Upper lobe of left lung (tissue), 6 donors: ENCODE data around the gene ISL2. TPM values are rescaled to one million over a fixed set of nuclear protein-coding genes. Genes with fewer than 3 reads are reported as not detected.

Experiments
- ATAC-seq, 2 donors: fragments of 200-7000 bp; cut with Tn5 transposase; one replicate each; pipeline ENCODE4 v1.9.1; 2022; ENCODE audit warnings: mild to moderate bottlenecking in 2 of 2, moderate library complexity in 2 of 2; ENCODE audit not compliant: low FRiP score in 2 of 2
- DNase-seq, 2 donors: peaks; one replicate each; pipeline ENCODE4 v3.0.0-alpha.2; 2019 to 2020
- H3K27ac ChIP-seq, 4 donors: fragments of 200-600 bp; sonication (generic); one replicate each; pipeline ENCODE4 v1.5.1; 2016 to 2019
- H3K27me3 ChIP-seq, 4 donors: fragments of 200-600 bp; sonication (generic); one replicate each; pipeline ENCODE4 v1.5.1; 2017 to 2019
- H3K36me3 ChIP-seq, 4 donors: fragments of 200-600 bp; sonication (generic); one replicate each; pipeline ENCODE4 v1.5.1; 2016 to 2019
- H3K4me1 ChIP-seq, 4 donors: fragments of 200-600 bp; sonication (generic); one replicate each; pipeline ENCODE4 v1.5.1; 2018 to 2019
- H3K4me3 ChIP-seq, 4 donors: fragments of 200-600 bp; sonication (generic); one replicate each; pipeline ENCODE4 v1.5.1; 2017 to 2019; ENCODE audit warnings: mild to moderate bottlenecking in 2 of 4, moderate library complexity in 1 of 4
- H3K9me3 ChIP-seq, 4 donors: fragments of 200-600 bp; sonication (generic); one replicate each; pipeline ENCODE4 v1.5.1; 2018 to 2019
- EP300 ChIP-seq, 4 donors: sonication (generic); formaldehyde crosslinking; IDR thresholded peaks; one replicate each; pipeline ENCODE4 v1.5.1; 2017; ENCODE audit warnings: antibody characterized with exemption in 4 of 4, control low read depth in 2 of 4
- POLR2A ChIP-seq, 4 donors: fragments of 450-650 bp; IDR thresholded peaks; one replicate each; pipeline ENCODE4 v1.5.1; 2016 to 2017; ENCODE audit warnings: antibody characterized with exemption in 4 of 4, mild to moderate bottlenecking in 2 of 4
- POLR2AphosphoS5 ChIP-seq, 2 donors: sonication (generic); formaldehyde crosslinking; IDR thresholded peaks; one replicate each; pipeline ENCODE4 v1.5.1; 2017; ENCODE audit warnings: antibody characterized with exemption in 2 of 2
- WGBS, 2 donors: methylation state at CpG; one replicate each; pipeline ENCODE4 v1.1.5; 2017 to 2018; 5-methylcytosine and 5-hydroxymethylcytosine counted together
- total RNA-seq, 6 donors: library from RNA; depleted of rRNA in 4 of 6; stranded (reverse); fragments of >200 nt in 4 of 6; gene quantifications; one replicate each; pipeline versions ENCODE4 v1.1.0 to v1.2.1, GENCODE V29; 2016 to 2021
- TF ChIP-seq, protein P1 (sequence below), 6 experiments: fragments of 450-650 bp in 4 of 6; fragments of 200-600 bp in 2 of 6; sonication (generic) in 2 of 6; IDR thresholded peaks; one replicate each; pipeline ENCODE4 v1.5.1; 2016 to 2019; ENCODE audit warnings: antibody characterized with exemption in 6 of 6
- donor health status: DM: no; HTN: no; CAD: no; lungs with moderate emphysema.
- donor health status: DM: no; HTN: yes; CAD: no; lungs with severe emphysema.

Gene ISL2
- total RNA-seq, 6 donors from 2014 or later: 0.34 to 1.8 (median 0.47) TPM; not detected in 2

GRCh38 chr15:76345583-76345879 is 9.0 kb downstream of the ISL2 start:
- H3K36me3 ChIP-seq: no peaks in the 10 kb centered on the region
- H3K27me3 ChIP-seq: peaks cover 3 to 73% (median 54%) of the 10 kb centered on the region in 4 donors
- DNase-seq (no peak), ATAC-seq (no peak)
- 22 to 31% methylated on average over 7 of the region's 7 CpGs for WGBS, 2 donors
- TF ChIP-seq EP300 (IDR thresholded peaks at IDR 0.05): no peak
- peaks cover 0 to 5% (median 0%) of the 10 kb centered on the region in 4 donors for H3K9me3 ChIP-seq
- H3K27ac ChIP-seq: no peak overlapping the region
- peaks cover 42 to 50% (median 47%) of the 10 kb centered on the region in 4 donors for H3K4me1 ChIP-seq
- H3K4me3 ChIP-seq: peak overlapping the region in 2 of 4 donors; percentile 50 to 57

DNA sequence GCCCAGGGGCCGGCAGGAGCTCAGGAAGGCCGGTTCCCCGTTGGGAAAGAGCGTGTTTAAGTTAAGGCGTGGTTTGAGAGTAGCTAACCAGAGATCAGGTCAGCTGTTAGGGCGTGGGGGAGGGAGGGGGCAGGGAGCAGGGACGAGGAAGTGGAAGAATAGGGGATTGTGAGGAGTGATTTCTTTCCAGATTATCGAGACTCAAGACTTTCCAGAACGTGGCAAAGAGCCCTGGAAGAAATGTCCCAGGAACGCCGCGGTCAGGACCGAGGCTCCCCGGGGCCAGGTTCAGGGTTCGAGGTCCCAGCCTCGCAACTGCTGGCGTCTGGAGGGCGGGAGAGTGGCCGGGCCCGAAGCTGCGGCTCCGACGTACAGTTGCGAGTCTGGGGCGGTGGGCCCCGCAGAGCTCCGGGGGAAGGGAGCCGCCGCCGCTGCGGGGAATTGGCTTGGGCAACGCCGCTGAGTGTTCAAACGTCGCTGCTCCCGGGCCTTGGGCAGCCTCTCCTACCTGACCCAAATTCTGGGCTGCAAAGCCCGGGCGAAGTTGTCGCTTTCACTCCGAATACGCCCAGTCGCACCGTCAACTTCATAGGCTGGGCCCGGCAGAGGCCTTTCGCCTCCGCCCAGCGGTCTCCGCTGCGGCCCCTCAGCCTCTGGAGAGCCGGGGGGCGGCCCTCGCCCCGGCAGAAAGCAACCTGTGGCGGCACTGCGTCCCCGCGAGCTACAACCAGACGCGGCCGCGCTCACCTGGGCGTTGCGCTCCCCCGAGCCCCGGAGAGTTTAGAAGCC is 9.5 kb downstream of the ISL2 start:
- peak; percentile 48 to 86 for DNase-seq
- TF ChIP-seq, protein P1, sequence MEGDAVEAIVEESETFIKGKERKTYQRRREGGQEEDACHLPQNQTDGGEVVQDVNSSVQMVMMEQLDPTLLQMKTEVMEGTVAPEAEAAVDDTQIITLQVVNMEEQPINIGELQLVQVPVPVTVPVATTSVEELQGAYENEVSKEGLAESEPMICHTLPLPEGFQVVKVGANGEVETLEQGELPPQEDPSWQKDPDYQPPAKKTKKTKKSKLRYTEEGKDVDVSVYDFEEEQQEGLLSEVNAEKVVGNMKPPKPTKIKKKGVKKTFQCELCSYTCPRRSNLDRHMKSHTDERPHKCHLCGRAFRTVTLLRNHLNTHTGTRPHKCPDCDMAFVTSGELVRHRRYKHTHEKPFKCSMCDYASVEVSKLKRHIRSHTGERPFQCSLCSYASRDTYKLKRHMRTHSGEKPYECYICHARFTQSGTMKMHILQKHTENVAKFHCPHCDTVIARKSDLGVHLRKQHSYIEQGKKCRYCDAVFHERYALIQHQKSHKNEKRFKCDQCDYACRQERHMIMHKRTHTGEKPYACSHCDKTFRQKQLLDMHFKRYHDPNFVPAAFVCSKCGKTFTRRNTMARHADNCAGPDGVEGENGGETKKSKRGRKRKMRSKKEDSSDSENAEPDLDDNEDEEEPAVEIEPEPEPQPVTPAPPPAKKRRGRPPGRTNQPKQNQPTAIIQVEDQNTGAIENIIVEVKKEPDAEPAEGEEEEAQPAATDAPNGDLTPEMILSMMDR (IDR thresholded peaks at IDR 0.05): no peak
- TF ChIP-seq POLR2A (IDR thresholded peaks at IDR 0.05) (no peak), POLR2AphosphoS5 (IDR thresholded peaks at IDR 0.05) (no peak), EP300 (IDR thresholded peaks at IDR 0.05) (no peak)
- Histone ChIP-seq H3K4me3 (peak overlapping the region in 3 of 4 donors; percentile 33 to 57 (median 50)), H3K27me3 (peaks cover 3 to 67% (median 49%) of the 10 kb centered on the region in 4 donors), H3K27ac (no peak overlapping the region), H3K4me1 (peaks cover 36 to 44% (median 42%) of the 10 kb centered on the region in 4 donors), H3K36me3 (no peaks in the 10 kb centered on the region), H3K9me3 (peaks cover 0 to 5% (median 0%) of the 10 kb centered on the region in 4 donors)
- peak; percentile 29 to 48 for ATAC-seq
- WGBS, 2 donors: 3 to 6% methylated on average over 38 to 43 of the region's 65 CpGs

GRCh38 chr15:76346669-76347481 is 10.3 kb downstream of the ISL2 start:
- Histone ChIP-seq H3K27me3 (peaks cover 3 to 59% (median 41%) of the 10 kb centered on the region in 4 donors), H3K27ac (no peak overlapping the region), H3K4me3 (peak overlapping the region in 3 of 4 donors; percentile 33 to 57 (median 50)), H3K36me3 (no peaks in the 10 kb centered on the region), H3K9me3 (peaks cover 0 to 5% (median 0%) of the 10 kb centered on the region in 4 donors), H3K4me1 (peaks cover 28 to 36% (median 34%) of the 10 kb centered on the region in 4 donors)
- ATAC-seq: peak in 1 of 2 donors; percentile 37
- peak in 1 of 2 donors; percentile 85 for DNase-seq
- TF ChIP-seq EP300 (IDR thresholded peaks at IDR 0.05) (no peak), POLR2A (IDR thresholded peaks at IDR 0.05) (no peak), POLR2AphosphoS5 (IDR thresholded peaks at IDR 0.05) (no peak)
- TF ChIP-seq, protein P1 (IDR thresholded peaks at IDR 0.05): no peak
- WGBS, 2 donors: 18% methylated on average over 24 to 50 of the region's 74 CpGs

DNA sequence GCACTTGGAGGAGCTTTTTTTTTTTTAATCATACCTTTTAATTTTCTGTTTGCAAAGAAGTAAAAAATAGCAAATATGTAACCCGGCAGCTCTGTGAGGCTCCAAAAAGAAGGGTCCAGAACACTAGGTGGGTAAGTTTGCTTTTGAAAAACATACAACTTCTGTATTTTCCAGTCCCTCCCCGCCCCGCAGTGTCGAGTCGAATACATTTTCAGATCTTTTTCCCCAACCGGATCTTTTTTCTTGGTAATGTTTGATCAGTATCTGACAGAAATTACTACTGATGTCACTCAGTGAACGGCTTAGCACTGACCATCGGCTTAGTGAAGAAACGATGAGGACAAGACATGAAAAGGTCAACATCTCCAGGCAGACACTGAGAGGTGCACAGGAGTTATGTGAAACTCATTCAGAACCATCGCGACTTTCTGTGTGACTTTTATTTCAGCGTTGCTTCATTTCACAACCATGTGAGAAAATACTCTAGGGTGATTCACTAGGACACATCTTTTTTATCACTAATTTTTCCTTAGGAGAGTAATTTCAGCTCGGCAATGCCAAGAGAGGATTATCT is 11.0 kb downstream of the ISL2 start:
- Histone ChIP-seq H3K36me3 (no peaks in the 10 kb centered on the region), H3K4me3 (peak overlapping the region in 1 of 4 donors; percentile 57), H3K4me1 (peaks cover 23 to 29% (median 27%) of the 10 kb centered on the region in 4 donors), H3K27ac (no peak overlapping the region), H3K27me3 (peaks cover 3 to 52% (median 34%) of the 10 kb centered on the region in 4 donors), H3K9me3 (peaks cover 0 to 2% (median 0%) of the 10 kb centered on the region in 4 donors)
- DNase-seq (no peak), ATAC-seq (no peak)
- WGBS, 2 donors: 74 to 81% methylated on average over 13 of the region's 13 CpGs
- TF ChIP-seq, protein P1 (IDR thresholded peaks at IDR 0.05): no peak
- TF ChIP-seq POLR2AphosphoS5 (IDR thresholded peaks at IDR 0.05): no peak
- TF ChIP-seq POLR2A (IDR thresholded peaks at IDR 0.05): no peak
- TF ChIP-seq EP300 (IDR thresholded peaks at IDR 0.05): no peak
